BE2C (cell line): ENCODE results near the gene SMIM10L2A. TPM values are rescaled to one million over a fixed set of nuclear protein-coding genes. Genes with fewer than 3 reads are reported as not detected.

Experiments used
- DNase-seq: peaks from one replicate; pipeline ENCODE4 v3.0.0-alpha.2; 2020
- H3K27me3 ChIP-seq: fragments of 250-450 bp; sonication (Bioruptor Pico); 2 replicates; pipeline ENCODE4 v1.5.1; 2020; ENCODE audit warnings: mild to moderate bottlenecking
- H3K36me3 ChIP-seq: fragments of 250-450 bp; sonication (Bioruptor Pico); 2 replicates; pipeline ENCODE4 v1.5.1; 2020; ENCODE audit warnings: mild to moderate bottlenecking
- H3K4me1 ChIP-seq: fragments of 250-450 bp; sonication (Bioruptor Pico); 2 replicates; pipeline ENCODE4 v1.5.1; 2020
- H3K4me3 ChIP-seq: 2 replicates; pipeline ENCODE4 v1.5.1; 2011; ENCODE audit warnings: low read depth, low read length
- H3K9me3 ChIP-seq: fragments of 250-450 bp; sonication (Bioruptor Pico); 2 replicates; pipeline ENCODE4 v1.5.1; 2020
- polyA plus RNA-seq: library from polyadenylated mRNA; unstranded; fragments of >200 nt; gene quantifications from one replicate; pipeline ENCODE4 v1.2.1, GENCODE V29; 2012; ENCODE audit warnings: low read depth, missing spikeins; ENCODE audit not compliant: insufficient read length, insufficient read depth
- TF ChIP-seq, protein P1 (sequence below): IDR thresholded peaks from 2 replicates; pipeline ENCODE4 v1.5.1; 2012; ENCODE audit warnings: mild to moderate bottlenecking, low read depth, low read length

Gene SMIM10L2A
- not detected for polyA plus RNA-seq

DNA sequence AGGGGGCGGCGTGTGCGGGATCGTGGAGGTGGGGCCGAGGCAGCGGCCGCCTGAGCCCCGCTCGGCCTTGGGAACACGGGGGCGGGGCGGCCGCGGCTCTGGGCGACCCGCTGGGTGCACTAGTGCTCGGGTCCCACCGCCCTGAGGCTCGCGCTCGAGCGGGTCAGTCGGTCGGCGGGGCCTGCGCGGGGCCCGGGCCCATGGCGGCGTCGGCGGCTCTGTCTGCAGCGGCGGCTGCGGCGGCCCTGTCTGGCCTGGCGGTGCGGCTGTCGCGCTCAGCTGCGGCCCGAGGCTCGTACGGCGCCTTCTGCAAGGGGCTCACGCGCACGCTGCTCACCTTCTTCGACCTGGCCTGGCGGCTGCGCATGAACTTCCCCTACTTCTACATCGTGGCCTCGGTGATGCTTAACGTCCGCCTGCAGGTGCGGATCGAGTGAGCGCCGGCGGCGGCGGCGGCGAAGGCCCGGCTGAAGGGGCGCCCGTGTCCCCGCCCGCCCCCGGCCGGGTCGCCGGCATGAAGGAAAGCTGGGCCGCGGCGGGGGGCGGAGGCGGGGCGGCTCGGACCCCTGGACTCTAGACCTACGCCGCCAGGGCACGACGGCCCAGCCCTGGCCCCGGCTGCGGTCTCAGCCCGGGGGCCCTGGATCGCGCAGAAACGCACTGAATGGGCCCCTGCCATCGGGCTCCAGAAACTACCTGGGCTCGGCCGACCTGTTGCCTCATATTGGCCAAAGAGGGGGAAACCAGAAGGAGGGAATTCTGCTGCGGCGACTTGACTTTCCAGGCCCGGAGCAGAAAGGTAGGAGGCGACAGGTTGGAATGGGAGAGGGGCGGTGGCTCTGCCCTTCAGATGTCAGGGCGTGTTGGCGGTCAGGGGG lies at the start of gene SMIM10L2A:
Gene SMIM10L2A (plus strand): TSS at position 13 of the 878 bp plus-strand sequence. CDS start 188 bp downstream, at position 201.
- H3K27me3 ChIP-seq, result no peaks in the 10 kb centered on the region
- TF ChIP-seq, protein P1, sequence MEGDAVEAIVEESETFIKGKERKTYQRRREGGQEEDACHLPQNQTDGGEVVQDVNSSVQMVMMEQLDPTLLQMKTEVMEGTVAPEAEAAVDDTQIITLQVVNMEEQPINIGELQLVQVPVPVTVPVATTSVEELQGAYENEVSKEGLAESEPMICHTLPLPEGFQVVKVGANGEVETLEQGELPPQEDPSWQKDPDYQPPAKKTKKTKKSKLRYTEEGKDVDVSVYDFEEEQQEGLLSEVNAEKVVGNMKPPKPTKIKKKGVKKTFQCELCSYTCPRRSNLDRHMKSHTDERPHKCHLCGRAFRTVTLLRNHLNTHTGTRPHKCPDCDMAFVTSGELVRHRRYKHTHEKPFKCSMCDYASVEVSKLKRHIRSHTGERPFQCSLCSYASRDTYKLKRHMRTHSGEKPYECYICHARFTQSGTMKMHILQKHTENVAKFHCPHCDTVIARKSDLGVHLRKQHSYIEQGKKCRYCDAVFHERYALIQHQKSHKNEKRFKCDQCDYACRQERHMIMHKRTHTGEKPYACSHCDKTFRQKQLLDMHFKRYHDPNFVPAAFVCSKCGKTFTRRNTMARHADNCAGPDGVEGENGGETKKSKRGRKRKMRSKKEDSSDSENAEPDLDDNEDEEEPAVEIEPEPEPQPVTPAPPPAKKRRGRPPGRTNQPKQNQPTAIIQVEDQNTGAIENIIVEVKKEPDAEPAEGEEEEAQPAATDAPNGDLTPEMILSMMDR, result no peak
- DNase-seq, result no peak
- no peaks in the 10 kb centered on the region for H3K4me1 ChIP-seq
- H3K36me3 ChIP-seq, result no peaks in the 10 kb centered on the region
- no peaks in the 10 kb centered on the region for H3K9me3 ChIP-seq
- no peak within 1 kb of the TSS for H3K4me3 ChIP-seq

DNA sequence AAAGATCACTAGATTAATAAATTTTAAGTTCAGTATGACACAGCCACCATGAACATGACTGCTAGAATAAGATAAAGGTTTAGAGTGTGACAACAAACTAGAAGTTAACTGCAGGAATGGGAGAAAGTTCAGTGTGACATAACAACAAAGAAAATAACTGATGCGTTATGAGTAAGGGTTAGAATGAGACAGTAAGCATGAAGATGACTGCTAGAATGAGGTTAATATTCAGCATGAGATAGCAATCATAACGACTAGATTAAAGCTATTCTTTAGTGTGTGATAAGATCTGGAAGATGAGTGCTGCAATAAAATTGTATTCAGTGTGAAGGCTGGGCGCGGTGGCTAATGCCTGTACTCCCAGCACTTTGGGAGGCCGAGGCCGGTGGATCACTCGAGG lies 48.4 kb upstream of the SMIM10L2A start:
- TF ChIP-seq, protein P1, result no peak
- no peaks in the 10 kb centered on the region for H3K36me3 ChIP-seq
- H3K27me3 ChIP-seq, result no peaks in the 10 kb centered on the region
- no peak overlapping the region for H3K4me3 ChIP-seq
- no peak for DNase-seq
- H3K9me3 ChIP-seq, result no peaks in the 10 kb centered on the region
- no peaks in the 10 kb centered on the region for H3K4me1 ChIP-seq

DNA sequence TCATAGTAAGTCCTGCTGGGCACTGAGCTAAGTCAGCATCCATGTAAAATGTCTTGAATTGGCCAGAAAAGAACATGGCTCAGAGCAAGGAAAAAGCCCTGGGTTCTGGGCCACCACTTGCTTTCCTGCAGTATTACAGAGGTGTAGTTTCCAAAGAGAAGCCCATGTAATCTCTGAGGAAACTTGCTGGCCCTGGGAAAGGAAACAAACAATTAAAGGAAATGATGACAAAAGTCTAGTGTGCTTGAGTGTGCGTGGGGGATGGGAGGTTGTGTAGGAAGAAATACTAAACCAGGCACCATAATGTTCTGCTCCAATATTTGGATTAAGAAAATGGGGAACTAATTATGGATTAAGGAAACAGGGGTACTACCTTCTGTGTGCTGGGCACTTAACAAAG lies 39.5 kb upstream of the SMIM10L2A start:
- Histone ChIP-seq H3K27me3 (no peaks in the 10 kb centered on the region), H3K36me3 (no peaks in the 10 kb centered on the region), H3K9me3 (no peaks in the 10 kb centered on the region), H3K4me1 (no peaks in the 10 kb centered on the region), H3K4me3 (no peak overlapping the region)
- no peak for DNase-seq
- TF ChIP-seq, protein P1, result no peak

DNA sequence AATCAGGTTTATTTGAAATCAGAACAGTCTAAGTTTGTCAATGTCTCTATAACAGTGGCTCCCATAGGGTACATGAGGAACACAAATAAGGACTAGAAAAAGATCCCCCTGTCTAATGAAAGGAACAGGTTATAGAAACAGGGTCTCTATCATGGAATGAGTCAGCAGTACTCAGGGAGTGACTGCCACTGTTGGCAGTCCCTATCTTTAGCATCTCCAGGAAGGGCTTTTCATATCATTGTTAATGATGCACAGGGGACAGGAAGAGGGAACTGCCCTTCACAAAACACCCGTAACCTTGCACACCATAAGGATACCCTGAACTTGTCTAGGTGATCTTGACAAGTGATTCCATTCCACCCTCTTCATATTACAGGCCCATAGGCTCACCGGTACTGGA lies 38.5 kb upstream of the SMIM10L2A start:
- H3K4me1 ChIP-seq, result no peaks in the 10 kb centered on the region
- H3K9me3 ChIP-seq, result no peaks in the 10 kb centered on the region
- no peaks in the 10 kb centered on the region for H3K36me3 ChIP-seq
- TF ChIP-seq, protein P1, result no peak
- H3K4me3 ChIP-seq, result no peak overlapping the region
- H3K27me3 ChIP-seq, result no peaks in the 10 kb centered on the region
- DNase-seq, result no peak

DNA sequence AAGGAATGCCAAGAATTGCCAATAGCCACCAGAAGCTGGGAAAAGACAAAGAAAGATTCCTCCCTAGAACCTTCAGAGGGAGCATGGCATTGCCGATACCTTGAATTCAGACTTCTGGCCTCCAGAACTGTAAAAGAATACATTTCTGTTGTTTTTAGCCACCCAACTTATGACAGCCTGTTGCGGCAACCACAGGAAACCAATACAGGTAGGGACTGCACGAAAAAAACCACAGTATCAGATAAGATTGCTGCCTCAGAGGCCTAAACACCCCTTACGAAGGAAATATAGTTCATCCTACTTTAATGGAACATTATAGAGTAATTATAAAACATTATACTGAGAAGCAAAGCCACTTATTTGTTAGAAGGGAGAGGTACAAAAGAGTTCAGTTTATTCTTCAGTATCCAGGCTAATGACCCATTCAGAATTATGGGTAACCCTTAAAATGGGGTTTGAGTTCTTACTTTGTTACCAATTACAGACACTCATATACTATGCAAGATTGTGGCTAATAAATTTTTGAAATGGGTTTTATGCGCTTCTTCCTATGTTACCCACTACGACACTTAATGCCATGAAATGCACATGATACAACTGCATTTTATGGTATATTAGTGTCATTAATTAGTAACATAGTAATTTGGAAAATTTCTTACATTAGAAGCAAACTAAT lies 37.4 kb upstream of the SMIM10L2A start:
- no peaks in the 10 kb centered on the region for H3K27me3 ChIP-seq
- TF ChIP-seq, protein P1, result no peak
- H3K4me3 ChIP-seq, result no peak overlapping the region
- H3K4me1 ChIP-seq, result no peaks in the 10 kb centered on the region
- no peaks in the 10 kb centered on the region for H3K36me3 ChIP-seq
- no peak for DNase-seq
- no peaks in the 10 kb centered on the region for H3K9me3 ChIP-seq

DNA sequence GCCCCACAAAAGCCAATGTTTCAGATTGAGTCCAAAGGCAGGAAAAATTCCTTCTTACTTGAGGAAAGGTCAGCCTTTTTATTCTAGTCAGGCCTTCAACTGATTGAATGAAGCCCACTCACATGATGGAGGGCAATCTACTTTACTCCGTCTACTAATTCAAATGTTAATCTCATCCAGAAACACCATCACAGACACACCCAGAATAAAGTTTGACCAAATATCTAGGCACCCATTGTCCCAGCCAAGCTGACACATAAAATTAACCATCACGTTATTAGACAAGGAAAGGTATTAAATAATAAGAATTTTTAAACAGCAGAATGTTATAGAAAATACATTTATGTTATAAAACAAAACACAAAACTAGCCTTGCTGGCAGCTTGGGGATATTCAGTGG lies 32.9 kb upstream of the SMIM10L2A start:
- Histone ChIP-seq H3K4me3 (no peak overlapping the region), H3K9me3 (no peaks in the 10 kb centered on the region), H3K27me3 (no peaks in the 10 kb centered on the region), H3K36me3 (no peaks in the 10 kb centered on the region), H3K4me1 (no peaks in the 10 kb centered on the region)
- TF ChIP-seq, protein P1, result no peak
- DNase-seq, result no peak
